GM19324 (cell line): ENCODE measurements around the gene RGS12.

Experiments
- ATAC-seq: cut with Tn5 transposase; IDR thresholded peaks from one replicate; pipeline ENCODE4 v1.9.1; 2021; ENCODE audit warnings: mild to moderate bottlenecking, moderate library complexity; ENCODE audit not compliant: unreplicated experiment, low FRiP score

Gene RGS12

GRCh38 chr4:3254302-3255131 lies 38.3 kb upstream of the RGS12 start:
- no peak for ATAC-seq

GRCh38 chr4:3255611-3256186 lies 37.1 kb upstream of the RGS12 start:
- ATAC-seq: no peak

GRCh38 chr4:3256230-3257102 lies 36.4 kb upstream of the RGS12 start:
- ATAC-seq: no peak

GRCh38 chr4:3257103-3257555 lies 35.7 kb upstream of the RGS12 start:
- ATAC-seq: no peak

GRCh38 chr4:3257556-3258482 lies 35.0 kb upstream of the RGS12 start:
- no peak for ATAC-seq

GRCh38 chr4:3261411-3262207 lies 31.2 kb upstream of the RGS12 start:
- ATAC-seq: no peak

- ATAC-seq: no peak
These were observed 30.4 kb upstream of the RGS12 start for GRCh38 chr4:3262208-3263052.

- ATAC-seq: no peak
These were observed 29.6 kb upstream of the RGS12 start for GRCh38 chr4:3263053-3263875.

GRCh38 chr4:3263876-3264193 lies 29.0 kb upstream of the RGS12 start:
- ATAC-seq: no peak

- no peak for ATAC-seq
These were observed 26.7 kb upstream of the RGS12 start for GRCh38 chr4:3266076-3266475.

- ATAC-seq: no peak
These were observed 25.0 kb upstream of the RGS12 start for GRCh38 chr4:3267576-3268394.

GRCh38 chr4:3268395-3269104 lies 24.3 kb upstream of the RGS12 start:
- no peak for ATAC-seq

- ATAC-seq: no peak
These were observed 23.5 kb upstream of the RGS12 start for GRCh38 chr4:3269105-3269927.

- ATAC-seq: no peak
These were observed 22.7 kb upstream of the RGS12 start for GRCh38 chr4:3269991-3270611.

- ATAC-seq: no peak
These were observed 21.7 kb upstream of the RGS12 start for GRCh38 chr4:3271131-3271530.
